Mesenchymal stem cell (in vitro differentiated cells and primary cell): ENCODE data around the gene EP400.
"Not testable (repeated sequence)": the region's sequence is repeated elsewhere in the genome, so short reads cannot be mapped to it uniquely, and the experiment has no call there.

Experiments
- DNase-seq: peaks from one replicate; pipeline ENCODE4 v3.0.0-alpha.2; 2013
- H2AFZ ChIP-seq: one replicate; pipeline ENCODE4 v1.6.1; 2013; ENCODE audit warnings: low read depth, mild to moderate bottlenecking, control low read depth, inconsistent platforms, low read length, moderate library complexity
- H2AK5ac ChIP-seq: 2 replicates; pipeline ENCODE4 v1.6.1; 2013; ENCODE audit warnings: low read length, moderate library complexity, mild to moderate bottlenecking, inconsistent platforms; ENCODE audit not compliant: severe bottlenecking
- H2BK120ac ChIP-seq: one replicate; pipeline ENCODE4 v1.6.1; 2013; ENCODE audit warnings: low read depth, mild to moderate bottlenecking, inconsistent platforms, low read length, moderate library complexity
- H2BK12ac ChIP-seq, 2 experiments: one replicate each; pipeline ENCODE4 v1.6.1; 2013; ENCODE audit warnings: inconsistent platforms in 2 of 2, low read length in 2 of 2, mild to moderate bottlenecking in 2 of 2, moderate library complexity in 2 of 2, control low read depth in 1 of 2
- H2BK15ac ChIP-seq: one replicate; pipeline ENCODE4 v1.6.1; 2013; ENCODE audit warnings: mild to moderate bottlenecking, low read depth, inconsistent platforms; ENCODE audit not compliant: poor library complexity, severe bottlenecking
- H2BK5ac ChIP-seq: 2 replicates; pipeline ENCODE4 v1.6.1; 2013; ENCODE audit warnings: low read depth, mild to moderate bottlenecking, low read length, control low read depth, inconsistent platforms; ENCODE audit not compliant: poor library complexity, severe bottlenecking
- H3K14ac ChIP-seq, 2 experiments: one replicate each; pipeline ENCODE4 v1.6.1; 2013; ENCODE audit warnings: inconsistent platforms in 2 of 2, low read length in 2 of 2, control low read depth in 1 of 2, mild to moderate bottlenecking in 1 of 2, moderate library complexity in 1 of 2
- H3K18ac ChIP-seq, 2 experiments: one replicate each; pipeline ENCODE4 v1.6.1; 2013; ENCODE audit warnings: inconsistent platforms in 2 of 2, low read length in 2 of 2, control low read depth in 1 of 2, low read depth in 1 of 2, mild to moderate bottlenecking in 1 of 2
- H3K23ac ChIP-seq, 2 experiments: one replicate each; pipeline ENCODE4 v1.6.1; 2013; ENCODE audit warnings: inconsistent platforms in 2 of 2, low read length in 2 of 2, mild to moderate bottlenecking in 2 of 2, moderate library complexity in 2 of 2, control low read depth in 1 of 2
- H3K27ac ChIP-seq: 2 replicates; pipeline ENCODE4 v1.5.1; 2013; ENCODE audit warnings: mild to moderate bottlenecking, moderate library complexity, low read length, control low read depth, inconsistent platforms; ENCODE audit not compliant: poor library complexity, severe bottlenecking
- H3K27me3 ChIP-seq, 2 experiments: 2 replicates each; pipeline versions ENCODE4 v1.6.1 to v1.7.0; 2013; ENCODE audit warnings: low read length in 2 of 2, mild to moderate bottlenecking in 2 of 2, moderate library complexity in 2 of 2, control low read depth in 1 of 2, inconsistent platforms in 1 of 2; ENCODE audit not compliant: control insufficient read depth in 1 of 2, insufficient read depth in 1 of 2
- H3K36me3 ChIP-seq, 2 experiments: 2 replicates each; pipeline versions ENCODE4 v1.6.1 to v1.7.0; 2013; ENCODE audit warnings: low read length in 2 of 2, control low read depth in 1 of 2, inconsistent platforms in 1 of 2, low read depth in 1 of 2, mild to moderate bottlenecking in 1 of 2; ENCODE audit not compliant: insufficient read depth in 2 of 2, control insufficient read depth in 1 of 2
- H3K4ac ChIP-seq, 2 experiments: one replicate each; pipeline ENCODE4 v1.6.1; 2013; ENCODE audit warnings: inconsistent platforms in 2 of 2, low read length in 2 of 2, mild to moderate bottlenecking in 2 of 2, moderate library complexity in 2 of 2, control low read depth in 1 of 2, low read depth in 1 of 2
- H3K4me1 ChIP-seq: 2 replicates; pipeline ENCODE4 v1.6.1; 2013; ENCODE audit warnings: low read depth, low read length, control low read depth; ENCODE audit not compliant: control insufficient read depth, insufficient read depth
- H3K4me2 ChIP-seq: 2 replicates; pipeline ENCODE4 v1.6.1; 2013; ENCODE audit warnings: low read length, mild to moderate bottlenecking, inconsistent platforms; ENCODE audit not compliant: poor library complexity, severe bottlenecking
- H3K4me3 ChIP-seq, 2 experiments: 2 replicates each; pipeline versions ENCODE4 v1.5.1 to v1.7.0; 2013; ENCODE audit warnings: low read length in 2 of 2, mild to moderate bottlenecking in 2 of 2, control low read depth in 1 of 2, low read depth in 1 of 2; ENCODE audit not compliant: insufficient read depth in 1 of 2
- H3K79me1 ChIP-seq: replicated peaks from 2 replicates; pipeline ENCODE4 v1.6.1; 2013; ENCODE audit warnings: mild to moderate bottlenecking, control low read depth, low read length, inconsistent platforms; ENCODE audit not compliant: poor library complexity, severe bottlenecking
- H3K9ac ChIP-seq: 2 replicates; pipeline ENCODE4 v1.7.0; 2013; ENCODE audit warnings: mild to moderate bottlenecking, low read length, moderate library complexity
- H3K9me3 ChIP-seq: 2 replicates; pipeline ENCODE4 v1.7.0; 2013; ENCODE audit warnings: mild to moderate bottlenecking, low read length; ENCODE audit not compliant: control insufficient read depth
- H4K8ac ChIP-seq: one replicate; pipeline ENCODE4 v1.6.1; 2013; ENCODE audit warnings: inconsistent platforms, mild to moderate bottlenecking, low read length, moderate library complexity
- H4K91ac ChIP-seq: one replicate; pipeline ENCODE4 v1.6.1; 2013; ENCODE audit warnings: mild to moderate bottlenecking, low read length, inconsistent platforms
- WGBS: methylation state at CpG from one replicate; pipeline ENCODE4 v1.1.7; 2013; ENCODE audit warnings: mixed read lengths; 5-methylcytosine and 5-hydroxymethylcytosine counted together

The EP400 gene

DNA sequence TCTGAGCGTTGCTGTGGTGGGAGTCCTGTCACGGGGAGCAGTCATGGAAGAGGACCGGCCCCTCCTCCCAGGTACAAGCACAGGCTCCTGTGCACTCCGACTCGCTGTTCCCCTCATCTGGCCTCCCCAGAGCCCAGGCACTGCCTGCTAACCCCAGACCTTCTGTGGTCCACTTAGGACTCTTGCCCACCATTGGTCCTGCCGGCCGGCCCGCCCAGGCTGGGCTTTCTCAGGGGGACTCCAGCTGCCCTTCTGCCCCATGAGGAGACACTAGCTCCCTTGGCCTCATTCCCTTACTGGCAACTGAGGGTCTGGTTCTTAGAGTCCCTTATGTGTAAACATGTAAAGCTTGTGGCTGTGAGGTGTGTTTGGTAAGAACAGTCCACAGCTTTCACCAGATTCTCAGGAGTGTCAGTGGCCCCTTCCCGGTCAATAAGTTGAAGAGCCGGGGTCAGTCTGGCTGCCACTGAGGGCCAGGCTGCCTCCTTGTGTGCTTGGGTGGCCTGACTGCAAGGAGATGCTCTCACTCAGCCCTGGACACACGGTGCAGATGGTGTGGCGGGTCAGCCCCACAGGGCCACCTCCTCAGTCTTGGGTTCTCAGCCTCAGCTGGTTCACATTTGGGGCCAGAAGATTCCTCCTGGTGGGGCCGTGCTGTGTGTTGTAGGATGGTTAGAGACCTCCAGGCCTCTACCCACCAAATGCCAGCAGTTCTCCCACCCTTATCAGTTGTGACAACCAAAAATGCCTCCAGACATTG is 150.7 kb downstream of the EP400 start:
- no peak overlapping the region for H2BK12ac ChIP-seq
- no peak overlapping the region for H3K4me3 ChIP-seq
- no peak overlapping the region for H3K23ac ChIP-seq
- no peaks in the 10 kb centered on the region for H3K9me3 ChIP-seq
- no peaks in the 10 kb centered on the region for H3K4me1 ChIP-seq
- no peak overlapping the region for H3K4me2 ChIP-seq
- H4K91ac ChIP-seq: no peak overlapping the region
- no peak overlapping the region for H3K14ac ChIP-seq
- no peak overlapping the region for H2BK120ac ChIP-seq
- H3K9ac ChIP-seq: no peak overlapping the region
- DNase-seq: no peak
- H3K27ac ChIP-seq: no peak overlapping the region
- H2BK15ac ChIP-seq: no peak overlapping the region
- H3K27me3 ChIP-seq: no peaks in the 10 kb centered on the region
- peaks cover 38 to 59% of the 10 kb centered on the region in 2 experiments for H3K36me3 ChIP-seq
- WGBS: 98% methylated on average over 11 of the region's 13 CpGs
- no peak overlapping the region for H3K4ac ChIP-seq
- no peak overlapping the region for H2BK5ac ChIP-seq
- H4K8ac ChIP-seq: no peak overlapping the region
- H3K79me1 ChIP-seq: peaks cover 43% of the 10 kb centered on the region
- no peak overlapping the region for H3K18ac ChIP-seq
- H2AFZ ChIP-seq: no peak overlapping the region
- H2AK5ac ChIP-seq: no peak overlapping the region

DNA sequence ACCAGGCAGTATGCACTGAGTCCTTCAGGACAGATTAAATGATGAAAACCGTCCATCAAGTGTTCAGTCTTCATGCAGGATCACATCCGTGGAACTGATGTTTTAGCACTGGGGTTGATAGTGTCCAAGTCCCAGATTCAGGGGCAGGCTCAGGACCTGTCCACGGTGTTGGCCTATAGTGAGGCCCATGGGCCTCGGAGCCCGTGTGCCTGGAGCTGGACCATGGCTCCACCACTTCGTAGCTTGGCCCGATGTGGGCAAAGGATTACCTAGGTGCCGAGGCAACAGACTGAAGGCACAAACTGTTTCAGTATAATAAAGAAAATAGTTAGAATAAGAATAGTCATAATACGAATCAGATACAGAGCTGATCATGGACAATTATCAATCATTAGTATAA is 152.6 kb downstream of the EP400 start:
- Histone ChIP-seq H4K91ac (no peak overlapping the region), H3K18ac (no peak overlapping the region), H2BK120ac (no peak overlapping the region), H3K27me3 (no peaks in the 10 kb centered on the region), H2AFZ (no peak overlapping the region), H3K14ac (no peak overlapping the region), H2BK5ac (no peak overlapping the region), H3K9me3 (no peaks in the 10 kb centered on the region), H4K8ac (no peak overlapping the region), H3K79me1 (peaks cover 35% of the 10 kb centered on the region), H3K36me3 (peaks cover 34 to 58% of the 10 kb centered on the region in 2 experiments), H2BK12ac (no peak overlapping the region), H3K9ac (no peak overlapping the region), H3K23ac (no peak overlapping the region), H3K4me3 (no peak overlapping the region), H3K27ac (no peak overlapping the region), H3K4ac (no peak overlapping the region), H2BK15ac (no peak overlapping the region), H2AK5ac (no peak overlapping the region), H3K4me1 (no peaks in the 10 kb centered on the region), H3K4me2 (no peak overlapping the region)
- no peak for DNase-seq
- 98% methylated on average over 7 of the region's 9 CpGs for WGBS

DNA sequence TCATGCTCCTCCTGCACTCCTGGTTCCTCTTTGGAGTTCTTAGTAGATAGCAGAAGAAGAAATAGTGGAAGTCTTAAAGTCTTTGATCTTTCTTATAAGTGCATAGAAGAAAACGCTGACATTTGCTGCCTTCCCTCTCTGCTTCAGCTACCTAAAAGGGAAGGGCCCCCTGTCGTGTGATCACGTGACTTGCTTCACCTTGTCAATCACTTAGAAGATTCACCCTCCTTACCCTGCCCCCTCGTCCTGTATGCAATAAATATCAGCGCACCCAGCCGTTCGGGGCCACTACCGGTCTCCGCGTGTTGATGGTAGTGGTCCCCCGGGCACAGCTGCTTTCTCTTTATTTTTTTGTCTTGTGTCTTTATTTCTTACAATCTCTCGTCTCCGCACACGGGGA is 153.3 kb downstream of the EP400 start:
- Histone ChIP-seq H3K36me3 (peaks cover 36 to 59% of the 10 kb centered on the region in 2 experiments), H3K79me1 (peaks cover 34% of the 10 kb centered on the region)
- not testable (repeated sequence) for H3K23ac ChIP-seq, H4K8ac ChIP-seq, H4K91ac ChIP-seq, H2BK120ac ChIP-seq, H3K4me2 ChIP-seq, DNase-seq, H3K18ac ChIP-seq, H2BK5ac ChIP-seq, H2AK5ac ChIP-seq, H2BK12ac ChIP-seq, H3K4me1 ChIP-seq, H3K27ac ChIP-seq, H3K4me3 ChIP-seq, H3K4ac ChIP-seq, H3K9ac ChIP-seq, H2AFZ ChIP-seq, H3K14ac ChIP-seq, H2BK15ac ChIP-seq, H3K27me3 ChIP-seq, H3K9me3 ChIP-seq
- 92% methylated on average over 14 of the region's 14 CpGs for WGBS

DNA sequence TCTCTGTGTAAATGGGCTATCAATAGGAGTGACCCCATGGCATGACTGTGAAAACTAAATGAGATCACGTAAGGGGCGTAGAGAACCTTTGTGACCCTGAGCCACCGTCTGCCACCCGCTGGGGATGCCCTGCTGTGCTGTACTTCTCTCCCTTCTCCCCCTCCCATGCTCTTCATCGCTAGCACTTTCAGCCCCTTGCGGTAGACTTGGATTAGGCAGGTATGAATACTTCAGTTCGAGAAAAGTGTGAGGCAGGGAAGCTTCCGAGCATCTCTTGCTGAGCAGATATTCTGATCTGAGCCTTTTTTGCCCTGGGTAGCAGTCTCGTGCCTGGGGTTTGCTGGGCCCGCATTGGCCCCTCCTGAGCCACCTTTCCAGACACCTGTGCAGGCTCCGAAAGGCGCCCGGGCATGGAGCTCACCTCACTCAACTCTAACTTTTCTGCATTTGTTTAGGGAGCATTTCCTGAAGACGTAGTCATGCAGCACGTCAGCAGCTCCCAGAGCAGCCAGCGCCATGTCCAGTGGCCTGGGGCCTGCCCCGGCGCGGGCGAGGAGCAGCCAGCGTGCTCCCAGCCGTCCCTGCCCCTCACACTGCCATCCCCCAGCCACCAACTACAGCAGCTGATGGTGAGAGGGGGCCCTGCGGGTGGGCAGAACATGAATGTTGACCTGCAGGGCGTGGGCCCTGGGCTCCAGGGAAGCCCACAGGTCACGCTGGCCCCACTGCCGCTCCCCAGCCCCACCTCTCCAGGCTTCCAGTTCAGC is 154.0 kb downstream of the EP400 start:
- no peak overlapping the region for H4K8ac ChIP-seq
- H3K79me1 ChIP-seq: peaks cover 35% of the 10 kb centered on the region
- no peak overlapping the region for H3K18ac ChIP-seq
- H3K27me3 ChIP-seq: no peaks in the 10 kb centered on the region
- H2AK5ac ChIP-seq: no peak overlapping the region
- H3K27ac ChIP-seq: no peak overlapping the region
- H2BK120ac ChIP-seq: no peak overlapping the region
- 95% methylated on average over 20 of the region's 26 CpGs for WGBS
- no peak overlapping the region for H2BK5ac ChIP-seq
- H4K91ac ChIP-seq: no peak overlapping the region
- no peak overlapping the region for H2BK15ac ChIP-seq
- peaks cover 41 to 60% of the 10 kb centered on the region in 2 experiments for H3K36me3 ChIP-seq
- H3K9ac ChIP-seq: no peak overlapping the region
- no peak overlapping the region for H3K4me3 ChIP-seq
- H3K23ac ChIP-seq: no peak overlapping the region
- DNase-seq: no peak
- H3K14ac ChIP-seq: no peak overlapping the region
- no peak overlapping the region for H2BK12ac ChIP-seq
- H3K4me2 ChIP-seq: no peak overlapping the region
- H3K4me1 ChIP-seq: no peaks in the 10 kb centered on the region
- H2AFZ ChIP-seq: no peak overlapping the region
- H3K4ac ChIP-seq: no peak overlapping the region
- H3K9me3 ChIP-seq: no peaks in the 10 kb centered on the region
